Activated CD8-positive, alpha-beta memory T cell treated with anti-CD3 and anti-CD28 coated beads for 1 hour (primary cell): ENCODE data around the gene KLHDC7B.
A peak's percentile ranks its signal among the peaks of the same experiment; 100 is the strongest.

Experiments used
- DNase-seq, 2 donors: peaks; one replicate each; pipeline ENCODE4 v3.0.0-alpha.2; 2020; ENCODE audit warnings: low read depth in 1 of 2; ENCODE audit errors: extremely low read depth in 1 of 2

KLHDC7B gene

DNA sequence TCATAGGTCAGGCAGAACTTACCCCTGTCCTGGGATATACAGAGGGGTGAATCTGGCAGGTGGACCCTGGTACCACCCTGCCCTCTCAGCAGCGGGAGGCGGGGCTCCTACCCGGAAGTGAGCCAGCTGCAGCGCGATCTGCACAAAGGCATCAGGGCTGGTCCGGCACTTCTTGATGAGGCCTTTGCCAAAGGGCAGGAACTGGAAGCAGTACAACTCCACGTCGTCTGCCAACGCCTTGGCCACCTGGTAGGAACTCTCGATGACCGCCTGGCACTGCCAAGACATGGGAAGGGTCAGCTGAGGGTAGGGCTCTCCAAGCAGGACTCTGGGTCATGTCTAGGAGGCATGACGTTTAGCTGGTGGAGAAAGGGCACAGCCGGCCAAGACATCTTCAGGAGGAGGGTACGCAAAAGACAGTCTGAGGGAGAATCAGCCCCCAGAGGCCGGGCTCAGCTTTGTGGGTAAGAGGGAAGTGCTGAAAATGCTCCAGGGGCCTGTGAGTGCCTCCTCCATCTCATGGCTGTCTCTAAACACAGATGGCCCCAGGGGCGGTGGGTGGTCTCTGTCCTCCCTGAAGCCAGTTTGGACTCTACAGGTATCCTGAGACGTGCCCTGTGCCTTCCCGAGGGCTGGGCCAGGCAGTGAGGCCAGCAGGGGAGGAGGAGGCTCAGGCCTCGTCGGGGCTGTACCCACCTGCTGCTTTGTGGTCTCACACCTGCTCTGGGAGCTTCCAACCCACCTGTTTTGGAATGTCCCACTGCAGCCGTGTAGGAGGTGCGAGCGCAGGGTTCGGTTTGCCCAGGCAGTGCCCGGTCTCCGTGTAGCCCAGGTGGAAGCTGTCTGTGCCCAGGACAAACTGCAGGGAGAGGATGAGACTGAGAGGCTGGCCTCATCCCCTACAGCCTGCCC is 25.8 kb downstream of the KLHDC7B start:
- DNase-seq, result no peak

DNA sequence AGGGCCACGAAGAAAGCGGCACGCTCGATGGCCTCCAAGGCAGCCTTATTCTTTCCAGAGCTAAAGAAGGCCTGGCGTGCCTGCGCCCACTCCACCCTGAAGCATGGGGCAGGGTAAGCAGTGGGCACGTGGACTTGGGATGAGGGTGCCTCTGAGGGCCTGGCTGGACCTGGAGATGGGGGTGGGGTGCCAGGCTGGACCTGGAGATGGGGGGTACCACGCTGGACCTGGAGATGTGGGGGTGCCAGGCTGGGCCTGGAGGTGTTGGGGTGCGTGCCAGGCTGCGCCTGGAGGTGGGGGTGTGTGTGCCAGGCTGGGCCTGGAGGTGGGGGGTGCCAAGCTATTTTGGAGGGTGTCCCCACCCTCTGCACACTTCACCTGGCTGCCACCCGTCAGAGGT is 27.3 kb downstream of the KLHDC7B start:
- DNase-seq, result no peak

DNA sequence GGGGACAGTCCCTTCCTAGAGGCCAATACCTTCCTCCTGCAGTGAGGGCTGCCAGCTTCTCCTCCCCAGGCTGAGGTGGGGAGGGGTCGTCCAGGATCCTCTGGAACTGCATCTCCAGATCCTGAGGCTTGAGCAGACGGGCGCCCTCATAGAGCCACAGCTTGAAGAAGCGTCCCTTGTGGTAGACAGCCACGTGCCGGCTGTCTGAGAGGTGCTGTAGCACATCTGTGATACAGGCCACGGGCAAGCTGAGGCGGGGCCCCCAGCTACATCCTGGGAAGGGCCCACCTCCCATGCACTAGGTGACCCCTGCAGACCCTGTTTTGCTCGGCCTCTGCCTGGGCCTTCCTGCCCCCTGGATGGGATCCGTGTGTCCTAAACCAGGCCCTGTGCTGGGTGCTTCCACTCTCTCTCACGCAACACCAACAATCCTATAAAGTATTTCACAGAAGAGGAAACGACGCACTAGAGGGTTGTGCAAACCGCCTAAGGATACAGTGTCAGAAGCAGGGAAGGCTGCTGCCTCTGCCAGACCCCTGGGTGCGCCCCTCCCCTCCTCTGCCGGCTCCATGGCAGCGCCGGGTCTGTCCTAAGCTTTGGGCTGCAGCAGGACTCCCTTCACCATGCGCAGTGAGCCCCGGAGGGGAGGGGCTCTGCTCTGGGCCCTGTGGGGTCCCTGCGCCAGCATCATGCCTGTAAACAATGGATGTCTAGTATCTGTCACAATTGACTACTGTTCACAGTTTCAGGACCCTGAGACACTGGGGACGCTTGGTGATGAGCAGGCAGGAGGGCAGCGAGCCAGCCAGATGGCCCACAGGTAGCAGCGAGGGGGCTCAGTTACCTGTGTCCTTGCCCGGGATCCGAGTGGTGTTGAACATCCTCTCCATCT is 28.0 kb downstream of the KLHDC7B start:
- no peak for DNase-seq

DNA sequence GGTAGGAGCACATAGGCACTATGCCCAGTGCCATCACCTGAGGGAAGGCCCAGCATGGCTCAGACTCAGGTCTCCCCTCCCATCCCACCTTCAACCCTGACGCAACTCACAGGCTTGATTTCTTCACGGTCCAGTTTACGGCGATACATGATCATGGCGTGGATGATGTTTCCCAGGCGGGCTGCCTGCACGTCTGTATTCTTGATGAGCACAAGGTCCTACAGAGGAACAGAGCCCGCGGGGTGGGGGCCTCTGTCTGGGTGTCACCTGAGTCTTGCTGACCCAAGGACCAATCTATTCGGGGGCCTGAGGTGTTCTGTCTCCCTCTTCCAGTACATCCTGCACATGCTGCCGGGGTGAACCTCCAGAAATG is 28.7 kb downstream of the KLHDC7B start:
- DNase-seq, result no peak

DNA sequence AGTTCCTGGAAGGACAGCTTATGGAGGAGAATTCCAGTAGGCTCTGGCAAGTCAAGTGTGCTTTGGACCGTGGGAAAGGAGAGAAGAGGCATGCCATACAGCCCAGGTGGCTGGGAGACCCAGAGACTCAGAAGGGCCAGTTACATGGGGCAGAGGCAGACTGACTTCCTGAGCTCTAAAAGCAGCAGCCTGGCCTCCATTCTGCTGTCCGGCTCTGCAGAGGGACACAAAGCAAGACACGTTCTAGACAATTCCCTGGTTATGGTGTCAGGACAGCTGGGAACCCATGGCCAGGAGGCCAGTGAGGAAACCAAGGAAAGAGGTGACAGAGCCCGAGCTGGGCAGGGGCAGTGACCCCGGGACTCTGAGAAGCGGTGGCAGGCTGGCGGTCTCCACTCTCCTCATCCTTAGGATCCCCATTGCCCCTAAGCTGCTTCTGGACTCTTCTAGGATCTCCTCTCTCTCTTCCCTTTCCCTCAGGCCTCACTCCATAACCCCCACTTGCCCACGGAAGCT is 29.8 kb downstream of the KLHDC7B start:
- no peak for DNase-seq

DNA sequence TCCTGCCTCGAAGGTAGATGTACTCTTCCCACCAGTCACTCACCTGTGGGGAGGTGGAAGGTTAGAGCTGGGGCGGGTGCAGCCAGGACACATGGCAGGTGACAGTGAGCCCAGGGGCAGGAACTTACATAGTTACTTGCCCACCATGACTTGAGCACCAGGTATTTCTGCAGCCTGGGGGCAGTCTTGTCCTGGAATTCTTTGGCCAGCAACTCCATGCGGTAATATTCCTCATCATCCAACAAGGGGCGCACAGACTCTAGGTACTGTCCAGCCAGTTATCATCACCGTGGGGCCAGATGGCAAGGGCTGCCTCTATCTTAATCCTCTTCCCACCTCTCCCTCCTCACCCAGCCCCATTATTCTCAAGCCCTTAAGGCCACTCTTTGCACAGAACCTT is 30.4 kb downstream of the KLHDC7B start:
- no peak for DNase-seq

DNA sequence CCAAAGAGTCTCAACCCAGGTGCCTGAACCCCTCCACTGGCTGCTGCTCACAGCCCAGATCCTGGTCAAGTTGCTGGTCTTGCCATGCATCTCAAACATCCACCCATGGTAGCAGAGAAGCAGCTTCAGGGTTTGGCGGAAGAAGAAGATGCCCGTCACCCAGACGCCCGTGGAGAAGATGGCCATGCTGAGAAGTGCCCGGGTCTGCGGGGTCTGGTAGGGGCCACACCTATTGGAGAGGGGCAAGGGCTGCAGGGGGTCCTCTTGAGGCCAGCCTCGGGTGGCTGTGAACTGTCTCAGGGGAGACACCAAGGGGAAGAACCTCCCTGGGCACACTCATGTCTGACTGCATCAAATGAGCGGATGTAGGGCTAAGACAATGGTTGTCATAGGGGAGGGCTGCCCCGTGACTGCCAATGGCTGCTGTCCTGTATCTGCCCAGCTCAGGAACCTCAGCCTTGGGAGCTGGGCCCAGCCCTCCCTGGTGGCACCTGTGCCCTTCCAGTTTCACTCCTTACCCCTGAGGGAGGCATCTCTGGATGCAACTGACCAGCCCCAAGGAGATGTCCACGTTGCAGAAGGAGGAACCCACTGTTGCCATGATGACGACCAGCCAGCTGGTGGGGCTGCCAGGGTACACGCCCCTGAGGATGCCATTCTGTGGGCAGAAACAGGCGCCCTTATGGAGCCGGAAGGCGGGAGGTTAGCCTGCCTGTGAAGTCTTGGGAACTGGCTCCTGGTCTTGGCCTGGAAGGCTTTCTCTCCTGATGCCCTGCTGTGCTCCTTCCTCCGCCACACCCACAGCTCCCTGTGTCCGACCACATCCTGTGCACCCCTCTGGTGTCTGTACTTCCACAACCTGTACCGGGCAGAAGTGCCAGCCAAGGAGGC is 31.4 kb downstream of the KLHDC7B start:
- no peak for DNase-seq

DNA sequence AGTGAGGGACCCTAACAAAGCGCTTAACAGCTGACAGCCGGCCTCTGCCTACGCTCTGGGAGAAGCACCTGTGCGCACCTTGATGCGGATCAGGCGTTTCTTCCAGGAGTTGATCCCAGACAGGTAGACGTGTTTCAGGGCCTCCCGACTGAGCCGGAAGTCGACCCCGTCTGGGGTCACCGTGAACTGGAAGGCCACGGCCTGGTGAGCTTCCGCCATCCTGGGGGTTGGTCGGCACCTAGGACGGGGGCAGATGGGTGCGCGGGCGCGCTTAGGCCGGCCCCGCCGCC is 31.9 kb downstream of the KLHDC7B start:
- no peak for DNase-seq

DNA sequence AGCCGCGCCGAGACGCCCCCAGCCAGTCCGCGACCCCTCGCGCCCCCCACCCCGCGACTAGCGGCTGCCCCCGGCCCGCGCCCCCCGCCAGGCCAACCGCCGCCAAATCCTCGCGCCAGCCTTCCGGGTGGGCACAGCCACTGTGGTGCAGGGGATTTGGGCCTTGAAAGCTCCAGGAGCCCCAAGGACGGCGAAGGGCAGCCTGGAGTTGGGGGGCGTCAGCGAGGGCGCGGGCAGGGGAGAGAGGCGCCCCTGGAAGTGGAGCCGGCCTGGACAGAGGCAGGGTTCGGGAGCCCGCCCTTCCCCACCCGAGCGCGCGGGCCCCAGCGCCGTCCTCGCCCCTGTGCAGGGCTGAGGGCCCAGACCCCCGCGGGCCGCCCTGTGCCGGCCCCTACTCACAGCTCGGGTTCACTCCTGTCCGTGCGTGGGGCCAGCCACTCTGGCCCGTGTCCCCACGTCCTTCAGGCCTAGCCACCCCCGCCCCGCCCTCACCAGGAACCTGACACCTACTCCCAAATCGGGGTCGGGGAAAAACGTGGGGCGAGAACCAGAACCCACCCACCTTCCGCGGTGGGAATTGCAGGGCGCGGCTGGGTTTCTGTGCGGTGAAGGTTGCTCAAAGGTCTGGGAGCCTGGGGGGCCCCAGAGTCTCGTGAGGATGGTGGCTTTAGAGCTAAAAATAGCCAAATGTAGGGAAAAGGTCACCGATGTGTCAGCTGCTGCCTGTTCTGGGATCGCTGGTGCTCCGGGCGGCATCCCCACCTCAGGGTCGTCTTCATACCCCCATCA is 32.5 kb downstream of the KLHDC7B start, which contains the start of gene CPT1B:
CPT1B (minus strand) TSS at position 441 of the 789 bp plus-strand sequence. CDS start 512 bp downstream, outside the sequence.
- DNase-seq, result no peak

DNA sequence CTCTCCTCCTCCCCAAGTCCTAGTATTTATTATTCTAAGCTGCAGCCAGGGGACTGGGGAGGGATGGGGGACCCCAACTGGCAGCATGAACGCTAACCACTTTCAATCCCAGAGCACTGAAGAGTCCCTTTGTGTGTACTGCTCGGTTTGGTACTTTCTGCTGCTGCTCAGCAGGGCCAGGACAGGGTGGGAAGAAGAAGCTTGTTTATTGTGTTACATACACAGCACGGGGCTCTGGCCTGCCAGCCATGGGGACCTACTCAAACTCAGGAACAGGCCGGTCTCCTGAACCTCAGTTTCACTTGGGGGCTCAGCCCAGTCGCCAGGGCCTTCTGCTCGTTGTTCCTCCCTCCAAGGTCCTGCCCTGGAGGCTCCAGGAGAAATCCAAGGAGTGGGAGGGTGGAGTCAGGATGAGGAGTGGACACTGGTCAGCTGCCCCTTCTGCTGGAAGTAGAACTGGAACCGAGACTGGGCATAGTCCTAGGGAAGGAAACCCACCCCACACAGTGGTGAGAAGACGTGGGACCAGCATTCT is 33.1 kb downstream of the KLHDC7B start:
- no peak for DNase-seq

DNA sequence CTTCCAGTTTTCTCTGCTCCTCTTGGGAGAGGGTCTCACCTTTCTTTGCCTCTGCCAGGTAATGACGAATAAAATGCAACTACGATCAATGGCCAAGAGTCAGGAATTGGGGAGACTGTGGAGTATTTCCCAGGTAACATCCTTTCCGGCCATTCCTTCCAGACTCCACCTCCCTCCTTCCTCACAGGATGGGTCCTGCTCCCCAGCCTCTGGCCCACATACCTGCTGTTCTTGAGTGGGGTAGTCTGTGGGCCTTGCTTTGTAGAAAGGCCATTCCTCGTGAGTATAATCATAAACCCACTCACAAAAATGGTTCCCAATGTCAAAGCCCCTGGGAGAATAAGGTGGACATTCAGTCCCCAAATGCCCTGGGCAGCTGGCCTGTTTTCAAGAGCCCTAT is 34.1 kb downstream of the KLHDC7B start:
- DNase-seq, result no peak

DNA sequence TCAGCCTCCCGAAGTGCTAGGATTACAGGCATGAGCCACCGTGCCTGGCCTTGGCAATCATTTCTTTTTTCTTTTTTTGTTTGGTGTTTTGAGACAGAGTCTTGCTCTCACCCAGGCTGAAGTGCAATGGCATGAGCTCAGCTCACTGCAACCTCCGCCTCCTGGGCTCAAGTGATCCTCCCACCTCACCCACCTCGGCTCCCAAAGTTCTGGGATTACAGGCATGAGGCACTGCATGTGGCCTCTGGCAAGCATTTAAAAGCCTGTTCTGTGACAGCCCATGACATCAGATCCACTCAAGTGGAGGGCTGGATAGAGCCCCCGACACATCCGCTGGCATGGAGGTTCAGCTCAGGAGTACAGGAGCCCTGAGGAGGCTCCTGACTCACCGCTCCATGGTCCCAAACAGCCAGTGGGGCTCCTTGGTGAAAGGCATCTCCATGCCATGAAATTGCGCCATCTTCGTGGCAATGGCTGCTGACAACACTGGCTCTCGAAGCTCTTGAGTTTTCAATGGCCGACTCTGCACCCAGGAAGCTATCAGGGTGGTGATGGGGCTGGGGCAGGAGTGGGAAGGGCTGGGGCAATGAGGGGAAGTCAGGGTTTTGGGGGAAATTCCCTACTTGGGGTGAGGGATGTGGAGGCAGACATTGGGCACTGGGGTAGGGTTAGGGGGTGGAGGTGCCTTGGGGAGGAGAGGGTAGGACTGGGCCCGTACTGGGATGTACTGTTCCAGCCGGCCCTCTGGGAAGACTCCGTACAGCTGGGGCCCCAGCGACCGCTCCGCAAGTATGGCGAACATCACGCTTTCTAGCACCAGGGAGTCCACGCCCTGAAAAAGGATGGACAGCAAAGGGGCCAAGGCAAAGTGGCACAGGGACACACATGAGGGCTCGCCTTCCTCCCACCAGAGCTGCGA is 35.6 kb downstream of the KLHDC7B start:
- no peak for DNase-seq

DNA sequence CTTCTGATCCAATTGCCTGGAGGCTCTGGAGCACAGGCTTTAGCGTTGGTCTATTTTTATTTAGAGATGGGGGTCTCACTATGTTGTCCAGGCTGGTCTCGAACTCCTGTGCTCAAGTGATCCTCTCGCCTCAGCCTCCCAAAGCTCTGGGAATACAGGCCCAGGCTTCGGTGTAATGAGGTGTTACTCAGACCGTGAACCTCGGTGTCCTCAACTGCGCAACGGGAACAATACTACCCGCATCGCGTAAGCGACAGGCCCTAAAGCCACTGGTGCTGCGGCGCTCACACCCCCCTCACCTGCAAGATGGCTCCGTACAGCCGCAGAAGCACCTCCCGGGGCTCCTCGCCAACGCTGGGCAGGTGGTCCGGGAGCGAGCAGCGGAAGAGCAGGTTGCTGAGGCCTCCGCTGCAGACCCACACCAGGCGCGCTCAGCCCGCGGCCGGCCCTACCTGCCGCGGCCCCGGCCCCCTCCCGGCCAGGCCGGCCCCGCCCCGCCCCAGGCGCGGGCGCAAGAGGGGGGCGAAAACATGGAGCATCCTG is 36.3 kb downstream of the KLHDC7B start:
- DNase-seq, result peak in 1 of 2 donors; percentile 22

DNA sequence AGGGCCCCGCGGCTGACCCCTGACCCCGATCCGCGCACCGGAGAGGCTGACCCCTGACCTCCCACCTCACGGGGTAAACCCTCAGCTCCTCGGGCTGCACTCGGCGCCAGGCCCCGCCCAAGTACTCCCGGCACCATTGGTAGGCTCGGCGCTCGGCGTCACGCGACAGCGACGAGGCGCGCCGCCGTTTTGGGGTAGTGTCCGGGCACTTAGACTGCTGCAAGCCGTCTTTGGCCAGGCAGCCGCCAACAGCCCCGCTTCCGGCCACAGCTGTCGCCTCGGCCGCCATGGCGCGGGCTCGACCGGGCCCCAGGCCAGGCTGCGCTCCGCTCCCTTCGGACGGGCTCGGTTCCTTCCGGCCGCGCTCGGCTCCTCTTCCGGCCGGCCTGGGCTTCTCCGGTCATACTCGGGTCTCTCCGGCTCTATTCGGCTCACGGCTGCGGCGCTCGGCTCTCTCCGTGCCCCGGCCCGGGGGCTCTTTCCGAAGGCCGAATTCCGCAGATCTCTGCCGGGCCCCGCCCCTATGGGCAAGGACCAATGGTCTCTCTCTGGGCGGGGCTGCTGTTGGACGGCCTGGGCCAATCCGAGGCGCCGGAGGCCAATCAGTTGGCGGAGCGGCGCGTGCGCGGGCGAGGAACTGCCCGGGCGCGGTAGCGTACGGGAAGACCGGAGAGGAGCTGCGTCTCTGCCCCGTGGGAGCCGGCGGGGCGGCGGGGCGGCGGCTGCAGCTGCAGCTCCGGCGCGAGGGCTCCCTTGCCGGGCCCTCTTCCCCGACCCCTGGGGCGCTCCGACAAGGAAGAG is 37.0 kb downstream of the KLHDC7B start, which contains the start of gene CHKB:
CHKB (minus strand) TSS at position 357 of the 801 bp plus-strand sequence; CDS start at position 289, 68 bp downstream.
- peak; percentile 93 to 97 for DNase-seq

DNA sequence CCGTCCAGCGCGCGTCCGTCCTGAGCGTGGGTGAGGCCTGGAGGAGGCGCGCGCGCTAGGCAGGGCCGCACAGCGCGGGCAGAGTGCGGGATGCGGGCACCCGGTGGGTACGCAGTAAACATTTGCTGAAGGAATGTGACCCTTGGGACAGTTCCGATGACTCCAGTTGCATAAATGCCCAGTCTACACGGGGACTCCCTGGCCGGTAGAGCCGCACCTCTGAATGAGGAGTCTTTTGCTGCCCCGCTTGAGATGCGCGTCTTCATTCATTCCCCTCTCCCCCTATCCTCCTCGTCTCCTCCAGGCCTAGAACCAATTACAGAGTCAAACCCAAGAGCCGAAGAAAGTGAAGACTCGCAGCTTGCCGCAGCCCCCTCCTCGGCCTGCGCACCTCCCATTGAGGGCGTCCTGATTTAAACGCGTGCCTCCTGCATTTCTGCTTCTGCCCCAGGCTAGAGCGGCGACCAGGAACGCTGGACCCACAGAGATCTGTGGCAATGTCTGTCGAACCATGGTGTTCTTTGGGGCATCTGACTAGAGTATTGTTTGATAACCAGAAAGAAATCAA is 37.7 kb downstream of the KLHDC7B start:
- no peak for DNase-seq

DNA sequence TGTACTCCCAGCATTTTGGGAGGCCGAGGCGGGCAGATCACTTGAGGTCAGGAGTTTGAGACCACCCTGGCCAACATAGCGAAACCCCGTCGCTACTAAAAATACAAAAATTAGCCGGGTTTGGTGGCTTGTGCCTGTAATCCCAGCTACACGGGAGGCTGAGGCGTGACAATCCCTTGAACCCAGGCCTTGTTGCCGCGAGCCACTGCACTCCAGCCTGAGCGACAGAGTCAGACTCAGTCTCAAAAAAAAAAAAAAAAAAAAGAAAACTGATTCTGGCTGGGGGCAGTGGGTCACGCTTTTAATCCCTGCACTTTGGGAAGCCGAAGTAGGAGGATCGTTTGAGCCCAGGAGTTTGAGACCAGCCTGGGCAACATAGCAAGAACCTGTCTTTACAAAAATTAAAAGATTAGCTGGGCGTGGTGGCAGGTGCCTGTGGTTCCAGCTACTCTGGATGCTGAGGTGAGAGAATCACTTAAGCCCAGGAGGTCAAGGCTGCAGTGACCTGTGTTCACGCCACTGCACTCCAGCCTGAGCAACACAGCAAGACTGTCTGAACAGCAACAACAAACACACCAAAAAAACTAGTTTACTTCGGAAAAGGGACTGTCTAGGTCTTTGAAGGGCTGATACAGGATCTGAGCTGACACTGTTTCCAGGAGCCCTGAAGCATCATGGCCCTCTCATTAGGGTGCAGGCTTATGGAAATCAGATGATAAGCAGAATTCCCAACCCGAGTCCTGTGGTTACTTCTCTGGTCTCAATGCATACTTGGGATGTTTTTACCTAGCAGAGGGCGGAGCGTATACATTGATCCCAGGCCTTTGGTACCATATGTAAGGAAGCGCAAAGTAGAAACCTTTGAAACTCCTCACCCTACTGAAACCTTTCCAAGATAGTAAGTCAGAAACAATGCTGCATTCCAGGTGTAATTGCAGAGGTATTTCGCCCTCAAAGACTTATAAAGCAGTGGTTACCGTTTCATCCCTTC is 38.7 kb downstream of the KLHDC7B start:
- DNase-seq, result no peak
